ENCODE results near the gene MEGF6. TPM values are rescaled to one million over a fixed set of nuclear protein-coding genes. Genes with fewer than 3 reads are reported as not detected.

Gene MEGF6
- total RNA-seq, 1 experiment from 2014 or later = 2.0 TPM

DNA sequence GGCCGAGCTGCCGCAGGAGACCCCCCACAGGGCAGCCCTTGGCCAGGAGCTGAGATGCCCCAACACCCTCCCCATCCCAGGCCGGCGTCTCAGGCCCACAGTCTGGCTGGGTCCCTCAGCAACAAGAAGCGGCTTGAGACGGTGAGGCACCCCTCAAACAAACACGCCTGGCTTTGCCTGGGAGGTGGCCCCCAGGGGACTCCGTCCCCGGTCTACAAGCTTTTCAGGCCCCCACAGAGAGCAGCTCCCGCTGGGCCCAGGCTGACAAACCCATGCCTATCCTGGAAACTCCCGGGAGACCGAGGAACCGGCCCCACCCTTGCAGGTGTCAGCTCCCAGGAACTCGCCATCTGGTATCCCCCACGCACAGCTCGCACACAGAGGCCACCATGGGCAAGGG is 89.9 kb downstream of the MEGF6 start:
- Histone ChIP-seq H3K4me3 (no peak overlapping the region), H3K27ac (no peak overlapping the region), H3K27me3 (replicated peaks) (no peaks in the 10 kb centered on the region), H3K36me3 (no peaks in the 10 kb centered on the region), H3K4me1 (replicated peaks) (peaks cover 6% of the 10 kb centered on the region), H3K9me3 (replicated peaks) (no peaks in the 10 kb centered on the region)
- DNase-seq (ENCODE audit: low read depth in 1 of 2, low spot score in 2 of 2) = no peak

DNA sequence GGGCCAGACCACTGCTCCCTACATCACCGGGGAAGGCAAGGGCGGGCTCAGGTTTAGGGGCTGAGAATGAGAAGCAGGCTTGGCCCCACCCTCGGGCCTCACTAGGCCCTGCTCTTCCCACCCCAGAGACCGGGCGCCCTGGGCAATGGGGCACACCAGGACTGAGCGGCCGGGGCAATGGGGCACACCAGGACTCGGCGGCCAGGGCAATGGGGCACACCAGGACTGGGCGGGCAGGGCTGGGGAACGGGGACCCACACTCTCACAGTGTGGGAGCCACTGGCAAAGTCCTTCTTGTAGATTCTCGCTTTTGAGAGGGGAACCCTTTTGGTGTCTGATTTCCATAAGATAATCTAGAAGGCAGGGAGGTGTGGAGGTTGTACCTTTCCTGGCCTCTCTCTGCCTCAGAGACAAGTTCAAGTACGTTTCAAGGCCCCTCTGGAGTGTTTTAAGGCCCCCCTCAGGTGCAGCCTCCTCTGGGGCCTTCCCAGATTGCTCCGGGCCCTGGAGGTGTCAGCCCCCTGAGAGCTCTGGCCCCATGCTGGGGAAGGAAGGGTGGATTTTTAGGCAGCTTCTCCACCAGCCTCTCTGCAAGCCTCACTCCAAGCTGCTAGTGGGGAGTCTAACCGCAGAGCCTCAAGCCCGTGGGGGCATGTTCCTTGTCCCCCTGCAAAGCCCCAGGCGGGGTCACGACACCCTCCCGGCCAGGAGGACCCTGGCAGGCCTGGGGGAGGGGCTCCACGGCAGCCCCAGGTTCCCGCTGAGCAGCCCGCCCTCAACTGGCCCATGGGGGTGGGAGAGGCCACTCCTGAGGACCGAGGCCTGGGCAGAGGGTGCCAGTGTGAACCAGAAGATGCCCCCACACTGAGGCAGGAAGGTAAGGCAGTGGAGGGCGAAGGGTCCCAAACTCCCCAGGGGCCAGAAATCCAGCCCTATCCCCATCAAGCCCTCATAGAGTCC is 90.6 kb downstream of the MEGF6 start:
- peaks cover 13% of the 10 kb centered on the region for H3K4me1 ChIP-seq (replicated peaks)
- no peak overlapping the region for H3K4me3 ChIP-seq
- DNase-seq (ENCODE audit: low read depth in 1 of 2, low spot score in 2 of 2) = no peak
- H3K27ac ChIP-seq = no peak overlapping the region
- H3K27me3 ChIP-seq (replicated peaks) = no peaks in the 10 kb centered on the region
- no peaks in the 10 kb centered on the region for H3K36me3 ChIP-seq
- no peaks in the 10 kb centered on the region for H3K9me3 ChIP-seq (replicated peaks)

- H3K4me1 ChIP-seq (replicated peaks) = peaks cover 15% of the 10 kb centered on the region
Observed at GRCh38 chr1:3519301-3519885, 91.9 kb downstream of the MEGF6 start.

GRCh38 chr1:3518756-3519155 is 92.6 kb downstream of the MEGF6 start:
- Histone ChIP-seq H3K9me3 (replicated peaks) (no peaks in the 10 kb centered on the region), H3K27me3 (replicated peaks) (no peaks in the 10 kb centered on the region), H3K36me3 (no peaks in the 10 kb centered on the region), H3K4me3 (no peak overlapping the region), H3K27ac (no peak overlapping the region), H3K4me1 (replicated peaks) (peaks cover 15% of the 10 kb centered on the region)
- no peak for DNase-seq (ENCODE audit: low read depth in 1 of 2, low spot score in 2 of 2)

More at GRCh38 chr1:3519301-3519885, 91.9 kb downstream of the MEGF6 start:
- Histone ChIP-seq H3K27ac (no peak overlapping the region), H3K36me3 (no peaks in the 10 kb centered on the region), H3K4me3 (no peak overlapping the region), H3K9me3 (replicated peaks) (no peaks in the 10 kb centered on the region), H3K27me3 (replicated peaks) (no peaks in the 10 kb centered on the region)
- no peak for DNase-seq (ENCODE audit: low read depth in 1 of 2, low spot score in 2 of 2)

DNA sequence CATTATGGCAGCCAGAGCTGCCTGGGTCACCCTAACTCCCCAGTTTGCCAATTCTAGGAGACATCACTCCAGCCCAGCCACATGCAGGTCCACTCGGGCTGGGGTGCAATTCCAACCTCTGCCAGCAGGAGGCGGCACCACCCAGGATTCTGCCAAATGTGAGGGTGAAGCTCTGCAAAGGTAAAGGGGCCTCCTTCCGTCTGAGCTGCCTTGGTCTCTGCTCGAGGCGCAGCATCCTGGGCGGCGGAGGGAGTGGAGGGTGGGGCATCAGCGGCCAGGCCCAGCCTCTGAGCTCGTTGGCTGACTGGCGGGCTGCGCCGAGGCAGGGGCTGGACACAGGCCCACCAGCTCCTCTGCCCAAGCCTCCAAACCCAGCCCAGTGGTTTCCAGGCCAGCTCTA is 93.1 kb downstream of the MEGF6 start:
- no peak overlapping the region for H3K27ac ChIP-seq
- no peak overlapping the region for H3K4me3 ChIP-seq
- H3K4me1 ChIP-seq (replicated peaks) = peaks cover 15% of the 10 kb centered on the region
- no peaks in the 10 kb centered on the region for H3K27me3 ChIP-seq (replicated peaks)
- no peak for DNase-seq (ENCODE audit: low read depth in 1 of 2, low spot score in 2 of 2)
- no peaks in the 10 kb centered on the region for H3K9me3 ChIP-seq (replicated peaks)
- no peaks in the 10 kb centered on the region for H3K36me3 ChIP-seq

GRCh38 chr1:3516911-3517675 is 94.2 kb downstream of the MEGF6 start:
- Histone ChIP-seq H3K9me3 (replicated peaks) (no peaks in the 10 kb centered on the region), H3K27me3 (replicated peaks) (no peaks in the 10 kb centered on the region), H3K4me3 (no peak overlapping the region), H3K4me1 (replicated peaks) (peaks cover 15% of the 10 kb centered on the region), H3K36me3 (no peaks in the 10 kb centered on the region), H3K27ac (no peak overlapping the region)
- DNase-seq (ENCODE audit: low read depth in 1 of 2, low spot score in 2 of 2) = no peak

GRCh38 chr1:3516481-3516869 is 94.8 kb downstream of the MEGF6 start:
- no peaks in the 10 kb centered on the region for H3K36me3 ChIP-seq

DNA sequence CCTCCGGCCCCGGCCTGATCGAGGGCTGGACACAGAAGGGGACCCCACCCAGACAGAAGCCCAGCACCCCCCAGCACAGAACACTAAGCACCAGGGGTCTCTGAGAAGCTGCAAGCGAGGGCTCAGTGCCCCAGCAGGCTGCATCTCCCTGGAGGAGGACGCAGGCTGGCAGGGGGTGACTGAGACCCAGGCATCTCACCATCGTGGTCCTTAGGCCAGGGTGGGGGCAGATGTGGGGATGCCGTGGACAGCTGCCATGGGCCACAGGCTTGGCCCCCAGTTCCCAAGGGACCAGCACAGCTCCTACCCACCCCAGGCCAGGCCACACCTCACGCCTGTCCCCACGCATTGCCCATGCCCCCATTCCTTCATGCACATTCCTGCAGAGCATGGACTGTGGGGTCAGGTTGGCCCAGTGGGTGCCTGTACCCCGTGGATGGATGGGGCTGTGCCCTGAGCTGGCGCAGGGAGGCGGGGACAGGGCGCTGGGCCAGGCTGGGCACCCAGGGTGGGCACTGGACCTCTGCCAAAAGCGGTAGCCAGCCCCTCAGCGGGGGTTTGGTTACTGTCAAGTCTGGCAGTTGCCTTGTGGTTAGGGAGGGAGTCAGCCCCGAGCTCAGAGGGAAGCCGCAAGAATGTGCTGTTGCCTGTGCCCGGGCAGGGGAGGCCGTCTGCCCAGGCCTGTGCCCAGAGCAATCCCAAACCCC is 95.4 kb downstream of the MEGF6 start:
- H3K9me3 ChIP-seq (replicated peaks) = no peaks in the 10 kb centered on the region
- no peak overlapping the region for H3K4me3 ChIP-seq
- H3K27me3 ChIP-seq (replicated peaks) = no peaks in the 10 kb centered on the region
- no peaks in the 10 kb centered on the region for H3K36me3 ChIP-seq
- DNase-seq (ENCODE audit: low read depth in 1 of 2, low spot score in 2 of 2) = peak; percentile 58 to 64
- H3K4me1 ChIP-seq (replicated peaks) = peaks cover 15% of the 10 kb centered on the region
- 0 out of 2 replicates have a peak overlapping the region, but pooled peaks have one; percentile 17 for H3K27ac ChIP-seq

More at GRCh38 chr1:3516481-3516869, 94.8 kb downstream of the MEGF6 start:
- DNase-seq (ENCODE audit: low read depth in 1 of 2, low spot score in 2 of 2) = no peak
- Histone ChIP-seq H3K27ac (0 out of 2 replicates have a peak overlapping the region, but pooled peaks have one; percentile 17), H3K4me3 (no peak overlapping the region), H3K4me1 (replicated peaks) (peaks cover 15% of the 10 kb centered on the region), H3K27me3 (replicated peaks) (no peaks in the 10 kb centered on the region), H3K9me3 (replicated peaks) (no peaks in the 10 kb centered on the region)

DNA sequence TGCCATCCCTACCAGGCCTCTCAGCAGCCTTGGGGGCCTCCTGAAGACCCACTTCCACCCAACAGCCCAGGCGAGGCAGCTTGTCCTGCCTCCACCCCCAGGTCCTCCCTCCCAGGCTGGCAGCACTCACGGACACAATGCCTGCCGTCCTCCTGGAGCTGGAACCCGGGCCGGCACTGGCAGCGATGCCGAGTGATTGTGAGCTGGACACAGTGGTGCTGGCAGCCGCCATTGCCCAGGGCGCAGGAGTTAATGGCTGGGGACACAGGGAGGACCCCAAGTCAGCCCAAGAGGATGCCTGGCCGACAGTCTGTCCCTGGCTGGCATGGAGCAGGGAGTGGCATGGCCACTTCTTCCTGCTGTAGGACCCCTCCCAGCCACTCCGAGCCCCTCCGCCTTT is 96.0 kb downstream of the MEGF6 start:
- Histone ChIP-seq H3K27ac (no peak overlapping the region), H3K36me3 (no peaks in the 10 kb centered on the region), H3K4me3 (no peak overlapping the region), H3K27me3 (replicated peaks) (no peaks in the 10 kb centered on the region), H3K4me1 (replicated peaks) (peaks cover 15% of the 10 kb centered on the region), H3K9me3 (replicated peaks) (no peaks in the 10 kb centered on the region)
- DNase-seq (ENCODE audit: low read depth in 1 of 2, low spot score in 2 of 2) = no peak

DNA sequence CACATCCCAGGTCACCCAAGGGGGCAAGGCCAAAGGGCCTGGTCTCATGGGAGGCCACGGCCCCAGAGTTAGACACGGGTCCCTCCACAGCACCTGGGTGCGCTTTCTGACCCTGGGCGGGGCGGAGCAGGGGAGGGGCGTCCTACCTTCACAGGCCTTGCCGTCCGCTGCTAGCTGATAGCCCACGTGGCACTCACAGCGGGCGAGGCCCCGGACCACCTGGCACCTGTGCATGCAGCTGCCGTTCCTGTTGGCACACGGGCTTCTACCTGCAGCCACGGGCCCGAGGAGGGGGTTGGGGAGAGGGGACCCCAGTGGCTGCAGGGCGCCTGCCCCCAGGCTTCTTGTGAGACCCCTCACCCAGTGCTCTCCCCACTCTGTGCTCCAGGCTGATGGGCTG is 96.9 kb downstream of the MEGF6 start:
- no peak overlapping the region for H3K27ac ChIP-seq
- H3K4me3 ChIP-seq = no peak overlapping the region
- H3K36me3 ChIP-seq = no peaks in the 10 kb centered on the region
- no peak for DNase-seq (ENCODE audit: low read depth in 1 of 2, low spot score in 2 of 2)
- peaks cover 15% of the 10 kb centered on the region for H3K4me1 ChIP-seq (replicated peaks)
- H3K27me3 ChIP-seq (replicated peaks) = no peaks in the 10 kb centered on the region
- no peaks in the 10 kb centered on the region for H3K9me3 ChIP-seq (replicated peaks)

- DNase-seq (ENCODE audit: low read depth in 1 of 2, low spot score in 2 of 2) = no peak
- H3K27me3 ChIP-seq (replicated peaks) = no peaks in the 10 kb centered on the region
- H3K9me3 ChIP-seq (replicated peaks) = no peaks in the 10 kb centered on the region
- H3K27ac ChIP-seq = no peak overlapping the region
- H3K36me3 ChIP-seq = no peaks in the 10 kb centered on the region
- no peak overlapping the region for H3K4me3 ChIP-seq
- H3K4me1 ChIP-seq (replicated peaks) = peaks cover 14% of the 10 kb centered on the region
Observed at GRCh38 chr1:3511856-3512255, 99.5 kb downstream of the MEGF6 start.

DNA sequence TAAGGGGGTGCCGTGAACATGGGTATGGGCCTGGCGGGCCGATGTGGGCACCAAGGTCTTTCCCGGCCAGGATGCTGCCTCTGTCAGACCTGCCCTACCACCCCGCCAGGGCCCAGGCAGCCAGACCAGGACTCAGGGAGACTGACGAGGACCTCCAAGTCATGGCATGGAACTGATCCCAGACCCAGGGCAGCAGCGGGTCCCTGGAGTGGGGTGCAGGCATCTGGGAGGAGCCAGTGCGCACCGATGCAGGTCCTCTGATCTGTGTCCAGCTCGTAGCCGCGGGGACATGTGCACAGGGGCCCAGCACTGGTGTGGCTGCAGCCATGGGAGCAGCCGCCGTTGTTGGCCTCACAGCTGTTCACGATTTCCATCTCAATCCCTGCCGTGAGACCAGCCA is 100.0 kb downstream of the MEGF6 start:
- Histone ChIP-seq H3K4me3 (no peak overlapping the region), H3K27ac (no peak overlapping the region), H3K36me3 (no peaks in the 10 kb centered on the region), H3K9me3 (replicated peaks) (no peaks in the 10 kb centered on the region), H3K27me3 (replicated peaks) (no peaks in the 10 kb centered on the region), H3K4me1 (replicated peaks) (peaks cover 8% of the 10 kb centered on the region)
- DNase-seq (ENCODE audit: low read depth in 1 of 2, low spot score in 2 of 2) = no peak

GRCh38 chr1:3510956-3511250 is 100.4 kb downstream of the MEGF6 start:
- Histone ChIP-seq H3K27ac (no peak overlapping the region), H3K9me3 (replicated peaks) (no peaks in the 10 kb centered on the region), H3K36me3 (no peaks in the 10 kb centered on the region), H3K4me3 (no peak overlapping the region), H3K4me1 (replicated peaks) (peaks cover 4% of the 10 kb centered on the region), H3K27me3 (replicated peaks) (no peaks in the 10 kb centered on the region)
- DNase-seq (ENCODE audit: low read depth in 1 of 2, low spot score in 2 of 2) = no peak
